ENCODE data around the gene ZNF112.

The ZNF112 gene

GRCh38 chr19:44313231-44313630 is 43.2 kb downstream of the ZNF112 start:
- Histone ChIP-seq H3K4me2 (ENCODE audit: low read depth, low read length, poor library complexity, severe bottlenecking) (no peak overlapping the region), H3K27me3 (ENCODE audit: insufficient read depth, low read length, poor library complexity, severe bottlenecking) (no peaks in the 10 kb centered on the region), H3K4me1 (ENCODE audit: insufficient read depth, low read length, poor library complexity, severe bottlenecking) (no peaks in the 10 kb centered on the region), H3K36me3 (ENCODE audit: insufficient read depth, low read length) (no peaks in the 10 kb centered on the region), H3K9me2 (replicated peaks; ENCODE audit: low read depth, low read length) (no peaks in the 10 kb centered on the region), H2AFZ (ENCODE audit: low read length) (no peak overlapping the region), H3K4me3 (ENCODE audit: low read length, poor library complexity, severe bottlenecking) (no peak overlapping the region), H3F3A (ENCODE audit: low read depth) (no peaks in the 10 kb centered on the region), H3K9ac (ENCODE audit: low read depth, low read length, poor library complexity, severe bottlenecking) (no peak overlapping the region), H4K20me1 (ENCODE audit: insufficient read depth, low read length, poor library complexity, severe bottlenecking) (no peaks in the 10 kb centered on the region), H3K9me3 (ENCODE audit: insufficient read depth, low read depth, low read length) (no peaks in the 10 kb centered on the region), H3K79me2 (ENCODE audit: insufficient read depth, low read length) (no peaks in the 10 kb centered on the region)
- TF ChIP-seq CTCF (conservative IDR thresholded peaks at IDR 0.05; ENCODE audit: low read length) = no peak
- no peak for TF ChIP-seq EZH2phosphoT487 (IDR thresholded peaks at IDR 0.05; ENCODE audit: borderline replicate concordance)

GRCh38 chr19:44308011-44308410 is 48.5 kb downstream of the ZNF112 start:
- Histone ChIP-seq H3K79me2 (ENCODE audit: insufficient read depth, low read length) (peaks cover 14% of the 10 kb centered on the region), H3K27me3 (ENCODE audit: insufficient read depth, low read length, poor library complexity, severe bottlenecking) (no peaks in the 10 kb centered on the region), H3K9me3 (ENCODE audit: insufficient read depth, low read depth, low read length) (no peaks in the 10 kb centered on the region), H2AFZ (ENCODE audit: low read length) (no peak overlapping the region), H4K20me1 (ENCODE audit: insufficient read depth, low read length, poor library complexity, severe bottlenecking) (no peaks in the 10 kb centered on the region), H3K9ac (ENCODE audit: low read depth, low read length, poor library complexity, severe bottlenecking) (no peak overlapping the region), H3K9me2 (replicated peaks; ENCODE audit: low read depth, low read length) (no peaks in the 10 kb centered on the region), H3K4me1 (ENCODE audit: insufficient read depth, low read length, poor library complexity, severe bottlenecking) (peaks cover 14% of the 10 kb centered on the region), H3F3A (ENCODE audit: low read depth) (no peaks in the 10 kb centered on the region), H3K36me3 (ENCODE audit: insufficient read depth, low read length) (no peaks in the 10 kb centered on the region), H3K4me3 (ENCODE audit: low read length, poor library complexity, severe bottlenecking) (no peak overlapping the region), H3K4me2 (ENCODE audit: low read depth, low read length, poor library complexity, severe bottlenecking) (no peak overlapping the region)
- TF ChIP-seq CTCF (conservative IDR thresholded peaks at IDR 0.05; ENCODE audit: low read length) = no peak
- TF ChIP-seq EZH2phosphoT487 (IDR thresholded peaks at IDR 0.05; ENCODE audit: borderline replicate concordance) = no peak

GRCh38 chr19:44306283-44306682 is 50.2 kb downstream of the ZNF112 start:
- H3K9me3 ChIP-seq (ENCODE audit: insufficient read depth, low read depth, low read length) = no peaks in the 10 kb centered on the region
- no peak overlapping the region for H2AFZ ChIP-seq (ENCODE audit: low read length)
- no peaks in the 10 kb centered on the region for H3K36me3 ChIP-seq (ENCODE audit: insufficient read depth, low read length)
- peaks cover 14% of the 10 kb centered on the region for H3K79me2 ChIP-seq (ENCODE audit: insufficient read depth, low read length)
- no peak overlapping the region for H3K4me2 ChIP-seq (ENCODE audit: low read depth, low read length, poor library complexity, severe bottlenecking)
- no peaks in the 10 kb centered on the region for H3K9me2 ChIP-seq (replicated peaks; ENCODE audit: low read depth, low read length)
- no peaks in the 10 kb centered on the region for H3F3A ChIP-seq (ENCODE audit: low read depth)
- no peak for TF ChIP-seq CTCF (conservative IDR thresholded peaks at IDR 0.05; ENCODE audit: low read length)
- no peak for TF ChIP-seq EZH2phosphoT487 (IDR thresholded peaks at IDR 0.05; ENCODE audit: borderline replicate concordance)
- H3K4me3 ChIP-seq (ENCODE audit: low read length, poor library complexity, severe bottlenecking) = no peak overlapping the region
- H3K4me1 ChIP-seq (ENCODE audit: insufficient read depth, low read length, poor library complexity, severe bottlenecking) = peaks cover 14% of the 10 kb centered on the region
- no peaks in the 10 kb centered on the region for H4K20me1 ChIP-seq (ENCODE audit: insufficient read depth, low read length, poor library complexity, severe bottlenecking)
- no peak overlapping the region for H3K9ac ChIP-seq (ENCODE audit: low read depth, low read length, poor library complexity, severe bottlenecking)
- H3K27me3 ChIP-seq (ENCODE audit: insufficient read depth, low read length, poor library complexity, severe bottlenecking) = no peaks in the 10 kb centered on the region

Measured in Loucy (cell line).